ENCODE data around the gene MDN1. TPM values are rescaled to one million over a fixed set of nuclear protein-coding genes. Genes with fewer than 3 reads are reported as not detected.

Gene MDN1
- polyA plus RNA-seq, 1 of the 3 experiments (the other 2 are of a cell fraction): 8.5 TPM

DNA sequence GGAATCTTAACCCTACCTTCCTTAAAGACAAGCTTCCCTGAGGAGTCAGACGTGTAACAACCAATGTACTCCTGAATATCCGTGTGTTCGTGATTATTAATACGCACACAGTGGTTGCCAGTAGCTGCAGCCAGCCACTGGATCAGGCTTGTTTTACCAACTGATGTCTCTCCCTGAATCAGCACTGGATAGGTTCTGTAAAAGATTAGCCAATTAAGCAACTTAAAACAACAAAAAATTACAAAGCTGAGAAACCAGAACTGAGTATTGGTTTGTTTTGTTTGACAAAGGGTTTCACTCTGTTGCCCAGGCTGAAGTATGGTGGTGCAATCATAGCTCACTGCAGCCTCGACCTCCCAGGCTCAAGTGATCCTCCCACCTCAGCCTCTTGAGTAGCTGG lies 69.3 kb downstream of the MDN1 start:
- Histone ChIP-seq H3K27me3 (ENCODE audit: insufficient read depth) (no peaks in the 10 kb centered on the region), H4K20me1 (ENCODE audit: insufficient read depth) (no peaks in the 10 kb centered on the region), H3K4me3 (ENCODE audit: low read depth in 2 of 2, low read length in 1 of 2) (no peak overlapping the region), H3K9ac (no peak overlapping the region), H3K4me2 (no peak overlapping the region), H3K79me2 (ENCODE audit: insufficient read depth) (no peaks in the 10 kb centered on the region), H3K4me1 (ENCODE audit: control insufficient read depth in 1 of 2, insufficient read depth in 2 of 2, low read depth in 1 of 2, low read length in 1 of 2) (no peaks in the 10 kb centered on the region), H2AFZ (ENCODE audit: low read depth) (no peak overlapping the region), H3F3A (replicated peaks; ENCODE audit: insufficient read depth) (no peaks in the 10 kb centered on the region), H3K9me3 (no peaks in the 10 kb centered on the region), H3K9me2 (no peaks in the 10 kb centered on the region), H3K27ac (ENCODE audit: low read depth in 2 of 2, low read length in 1 of 2) (no peak overlapping the region), H3K36me3 (replicated peaks in 1 of 2; ENCODE audit: control insufficient read depth in 1 of 2, insufficient read depth in 2 of 2, low read length in 1 of 2) (peaks cover 76 to 77% of the 10 kb centered on the region in 2 experiments)
- no peak for DNase-seq
- WGBS (ENCODE audit: low lambda C conversion rate): 94% methylated on average over 5 of the region's 5 CpGs
- POLR2A ChIA-PET: no interaction called here
- TF ChIP-seq, protein P1, sequence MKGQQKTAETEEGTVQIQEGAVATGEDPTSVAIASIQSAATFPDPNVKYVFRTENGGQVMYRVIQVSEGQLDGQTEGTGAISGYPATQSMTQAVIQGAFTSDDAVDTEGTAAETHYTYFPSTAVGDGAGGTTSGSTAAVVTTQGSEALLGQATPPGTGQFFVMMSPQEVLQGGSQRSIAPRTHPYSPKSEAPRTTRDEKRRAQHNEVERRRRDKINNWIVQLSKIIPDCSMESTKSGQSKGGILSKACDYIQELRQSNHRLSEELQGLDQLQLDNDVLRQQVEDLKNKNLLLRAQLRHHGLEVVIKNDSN (IDR thresholded peaks at IDR 0.05; ENCODE audit: borderline replicate concordance, low read depth): no peak
- TF ChIP-seq NRF1 (IDR thresholded peaks at IDR 0.05; ENCODE audit: low read depth, low read length) (no peak), CHD2 (IDR thresholded peaks at IDR 0.05; ENCODE audit: low read length, partially characterized antibody) (no peak), TEAD4 (IDR thresholded peaks at IDR 0.05; ENCODE audit: borderline replicate concordance, insufficient read depth) (no peak)
- TF ChIP-seq, protein P2, sequence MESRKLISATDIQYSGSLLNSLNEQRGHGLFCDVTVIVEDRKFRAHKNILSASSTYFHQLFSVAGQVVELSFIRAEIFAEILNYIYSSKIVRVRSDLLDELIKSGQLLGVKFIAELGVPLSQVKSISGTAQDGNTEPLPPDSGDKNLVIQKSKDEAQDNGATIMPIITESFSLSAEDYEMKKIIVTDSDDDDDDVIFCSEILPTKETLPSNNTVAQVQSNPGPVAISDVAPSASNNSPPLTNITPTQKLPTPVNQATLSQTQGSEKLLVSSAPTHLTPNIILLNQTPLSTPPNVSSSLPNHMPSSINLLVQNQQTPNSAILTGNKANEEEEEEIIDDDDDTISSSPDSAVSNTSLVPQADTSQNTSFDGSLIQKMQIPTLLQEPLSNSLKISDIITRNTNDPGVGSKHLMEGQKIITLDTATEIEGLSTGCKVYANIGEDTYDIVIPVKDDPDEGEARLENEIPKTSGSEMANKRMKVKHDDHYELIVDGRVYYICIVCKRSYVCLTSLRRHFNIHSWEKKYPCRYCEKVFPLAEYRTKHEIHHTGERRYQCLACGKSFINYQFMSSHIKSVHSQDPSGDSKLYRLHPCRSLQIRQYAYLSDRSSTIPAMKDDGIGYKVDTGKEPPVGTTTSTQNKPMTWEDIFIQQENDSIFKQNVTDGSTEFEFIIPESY (IDR thresholded peaks at IDR 0.05; ENCODE audit: borderline replicate concordance, low read depth): no peak
- TF ChIP-seq, protein P3, sequence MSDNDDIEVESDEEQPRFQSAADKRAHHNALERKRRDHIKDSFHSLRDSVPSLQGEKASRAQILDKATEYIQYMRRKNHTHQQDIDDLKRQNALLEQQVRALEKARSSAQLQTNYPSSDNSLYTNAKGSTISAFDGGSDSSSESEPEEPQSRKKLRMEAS (IDR thresholded peaks at IDR 0.05; ENCODE audit: low read depth): no peak
- CTCF ChIA-PET: interaction anchor here (1.0 to 1.2 kb wide), 2 partner anchors 378 to 729 kb away, joined by 3 to 4 read pairs; no protein-coding TSS in a partner anchor

DNA sequence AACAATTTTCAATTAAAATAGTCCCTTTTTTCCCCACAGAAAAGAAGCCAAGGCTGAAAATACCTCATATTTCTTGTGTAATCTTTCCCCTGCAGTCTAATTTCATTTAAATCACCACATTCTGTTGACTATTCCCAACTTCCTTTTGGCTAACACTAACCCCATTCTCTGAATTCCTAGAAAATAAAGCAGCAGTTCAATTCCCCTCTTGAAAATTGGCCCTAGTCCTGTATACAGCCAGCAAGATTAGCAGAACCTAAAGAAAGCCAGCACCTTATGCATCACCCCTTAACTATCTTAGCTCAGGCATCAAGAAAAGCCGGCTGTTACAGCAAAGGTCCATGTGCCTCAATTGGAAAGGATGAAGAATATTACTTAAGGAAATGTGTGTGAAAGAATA lies 69.7 kb downstream of the MDN1 start:
- Histone ChIP-seq H4K20me1 (ENCODE audit: insufficient read depth) (no peaks in the 10 kb centered on the region), H3K9ac (no peak overlapping the region), H3K4me3 (ENCODE audit: low read depth in 2 of 2, low read length in 1 of 2) (no peak overlapping the region), H3K4me1 (ENCODE audit: control insufficient read depth in 1 of 2, insufficient read depth in 2 of 2, low read depth in 1 of 2, low read length in 1 of 2) (no peaks in the 10 kb centered on the region), H3K9me2 (no peaks in the 10 kb centered on the region), H3K79me2 (ENCODE audit: insufficient read depth) (no peaks in the 10 kb centered on the region), H3K27me3 (ENCODE audit: insufficient read depth) (no peaks in the 10 kb centered on the region), H2AFZ (ENCODE audit: low read depth) (no peak overlapping the region), H3K27ac (ENCODE audit: low read depth in 2 of 2, low read length in 1 of 2) (no peak overlapping the region), H3K9me3 (no peaks in the 10 kb centered on the region), H3K4me2 (no peak overlapping the region), H3K36me3 (replicated peaks in 1 of 2; ENCODE audit: control insufficient read depth in 1 of 2, insufficient read depth in 2 of 2, low read length in 1 of 2) (peaks cover 76% of the 10 kb centered on the region in 2 experiments), H3F3A (replicated peaks; ENCODE audit: insufficient read depth) (no peaks in the 10 kb centered on the region)
- ChIA-PET CTCF (interaction anchor here (1.0 to 1.2 kb wide), 2 partner anchors 378 to 729 kb away, joined by 3 to 4 read pairs; no protein-coding TSS in a partner anchor), POLR2A (no interaction called here)
- DNase-seq: no peak
- 100% methylated on average over 1 of the region's 1 CpG for WGBS (ENCODE audit: low lambda C conversion rate)
- TF ChIP-seq SIN3A (IDR thresholded peaks at IDR 0.05; ENCODE audit: borderline replicate concordance, low read depth, low read length) (no peak), GATA2 (CRISPR knock-in tag; IDR thresholded peaks at IDR 0.05) (no peak), TEAD4 (IDR thresholded peaks at IDR 0.05; ENCODE audit: borderline replicate concordance, insufficient read depth) (no peak), EP300 (IDR thresholded peaks at IDR 0.05; ENCODE audit: borderline replicate concordance in 1 of 2, low read depth in 1 of 2, low read length in 1 of 2) (no peak), RCOR1 (IDR thresholded peaks at IDR 0.05; ENCODE audit: low read length) (no peak), YY1 (IDR thresholded peaks at IDR 0.05; ENCODE audit: low read depth) (no peak), RAD21 (IDR thresholded peaks at IDR 0.05; ENCODE audit: low read length) (no peak), NFIC (IDR thresholded peaks at IDR 0.05; ENCODE audit: borderline replicate concordance) (no peak), RFX5 (IDR thresholded peaks at IDR 0.05; ENCODE audit: low read length) (no peak)
- TF ChIP-seq, protein P4, sequence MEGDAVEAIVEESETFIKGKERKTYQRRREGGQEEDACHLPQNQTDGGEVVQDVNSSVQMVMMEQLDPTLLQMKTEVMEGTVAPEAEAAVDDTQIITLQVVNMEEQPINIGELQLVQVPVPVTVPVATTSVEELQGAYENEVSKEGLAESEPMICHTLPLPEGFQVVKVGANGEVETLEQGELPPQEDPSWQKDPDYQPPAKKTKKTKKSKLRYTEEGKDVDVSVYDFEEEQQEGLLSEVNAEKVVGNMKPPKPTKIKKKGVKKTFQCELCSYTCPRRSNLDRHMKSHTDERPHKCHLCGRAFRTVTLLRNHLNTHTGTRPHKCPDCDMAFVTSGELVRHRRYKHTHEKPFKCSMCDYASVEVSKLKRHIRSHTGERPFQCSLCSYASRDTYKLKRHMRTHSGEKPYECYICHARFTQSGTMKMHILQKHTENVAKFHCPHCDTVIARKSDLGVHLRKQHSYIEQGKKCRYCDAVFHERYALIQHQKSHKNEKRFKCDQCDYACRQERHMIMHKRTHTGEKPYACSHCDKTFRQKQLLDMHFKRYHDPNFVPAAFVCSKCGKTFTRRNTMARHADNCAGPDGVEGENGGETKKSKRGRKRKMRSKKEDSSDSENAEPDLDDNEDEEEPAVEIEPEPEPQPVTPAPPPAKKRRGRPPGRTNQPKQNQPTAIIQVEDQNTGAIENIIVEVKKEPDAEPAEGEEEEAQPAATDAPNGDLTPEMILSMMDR (IDR thresholded peaks at IDR 0.05): no peak
- TF ChIP-seq, protein P3 (IDR thresholded peaks at IDR 0.05; ENCODE audit: low read depth): no peak
- TF ChIP-seq, protein P5, sequence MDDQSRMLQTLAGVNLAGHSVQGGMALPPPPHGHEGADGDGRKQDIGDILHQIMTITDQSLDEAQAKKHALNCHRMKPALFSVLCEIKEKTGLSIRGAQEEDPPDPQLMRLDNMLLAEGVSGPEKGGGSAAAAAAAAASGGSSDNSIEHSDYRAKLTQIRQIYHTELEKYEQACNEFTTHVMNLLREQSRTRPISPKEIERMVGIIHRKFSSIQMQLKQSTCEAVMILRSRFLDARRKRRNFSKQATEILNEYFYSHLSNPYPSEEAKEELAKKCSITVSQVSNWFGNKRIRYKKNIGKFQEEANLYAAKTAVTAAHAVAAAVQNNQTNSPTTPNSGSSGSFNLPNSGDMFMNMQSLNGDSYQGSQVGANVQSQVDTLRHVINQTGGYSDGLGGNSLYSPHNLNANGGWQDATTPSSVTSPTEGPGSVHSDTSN (IDR thresholded peaks at IDR 0.05): no peak
- TF ChIP-seq, protein P6, sequence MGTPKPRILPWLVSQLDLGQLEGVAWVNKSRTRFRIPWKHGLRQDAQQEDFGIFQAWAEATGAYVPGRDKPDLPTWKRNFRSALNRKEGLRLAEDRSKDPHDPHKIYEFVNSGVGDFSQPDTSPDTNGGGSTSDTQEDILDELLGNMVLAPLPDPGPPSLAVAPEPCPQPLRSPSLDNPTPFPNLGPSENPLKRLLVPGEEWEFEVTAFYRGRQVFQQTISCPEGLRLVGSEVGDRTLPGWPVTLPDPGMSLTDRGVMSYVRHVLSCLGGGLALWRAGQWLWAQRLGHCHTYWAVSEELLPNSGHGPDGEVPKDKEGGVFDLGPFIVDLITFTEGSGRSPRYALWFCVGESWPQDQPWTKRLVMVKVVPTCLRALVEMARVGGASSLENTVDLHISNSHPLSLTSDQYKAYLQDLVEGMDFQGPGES (IDR thresholded peaks at IDR 0.05; ENCODE audit: low read depth, low read length): no peak

Data from SK-N-SH (cell line).